Fibroblast of lung (primary cell): Measurements from ENCODE around the gene SEZ6L.

Experiments
- EZH2 ChIP-seq: IDR thresholded peaks from 2 replicates; pipeline ENCODE4 v1.5.1; 2012; ENCODE audit warnings: low read length, control low read depth, mild to moderate bottlenecking; ENCODE audit errors: missing control alignments
- TF ChIP-seq, protein P1 (sequence below), 2 donors: IDR thresholded peaks in 1 of 2; conservative IDR thresholded peaks in 1 of 2; 1 replicate in 1 of 2; 2 replicates in 1 of 2; pipeline ENCODE4 v1.5.1; 2011 to 2012; ENCODE audit warnings: low read length in 2 of 2, control low read depth in 1 of 2, inconsistent platforms in 1 of 2, low read depth in 1 of 2, mild to moderate bottlenecking in 1 of 2

DNA sequence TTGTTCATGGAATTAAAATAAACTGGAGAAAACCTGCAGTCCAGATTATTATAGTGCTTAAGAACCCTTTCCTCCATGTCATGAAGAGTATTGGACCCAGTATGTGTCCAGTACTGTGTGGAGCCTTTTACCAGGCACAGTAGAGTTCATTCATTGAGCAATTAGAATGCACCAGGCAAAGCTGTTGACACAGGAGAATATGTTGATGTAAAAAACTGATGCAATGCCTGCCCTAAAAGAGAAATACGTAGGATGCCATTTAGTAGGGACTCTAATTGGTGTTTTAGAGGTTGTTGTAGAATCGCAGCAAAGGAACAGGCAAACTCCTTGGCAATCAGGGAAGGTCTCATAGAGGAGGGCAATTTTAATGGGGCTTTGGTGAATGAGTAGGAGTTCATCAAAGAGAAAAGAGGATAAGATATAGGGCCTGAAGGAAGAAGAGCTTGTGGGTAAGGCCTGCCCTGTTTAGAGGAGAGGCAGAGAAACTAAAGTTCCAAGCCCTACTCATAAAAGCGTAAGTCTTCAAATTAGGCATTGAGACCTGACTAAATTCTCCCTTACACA is 126.4 kb downstream of the SEZ6L start:
- TF ChIP-seq, protein P1, sequence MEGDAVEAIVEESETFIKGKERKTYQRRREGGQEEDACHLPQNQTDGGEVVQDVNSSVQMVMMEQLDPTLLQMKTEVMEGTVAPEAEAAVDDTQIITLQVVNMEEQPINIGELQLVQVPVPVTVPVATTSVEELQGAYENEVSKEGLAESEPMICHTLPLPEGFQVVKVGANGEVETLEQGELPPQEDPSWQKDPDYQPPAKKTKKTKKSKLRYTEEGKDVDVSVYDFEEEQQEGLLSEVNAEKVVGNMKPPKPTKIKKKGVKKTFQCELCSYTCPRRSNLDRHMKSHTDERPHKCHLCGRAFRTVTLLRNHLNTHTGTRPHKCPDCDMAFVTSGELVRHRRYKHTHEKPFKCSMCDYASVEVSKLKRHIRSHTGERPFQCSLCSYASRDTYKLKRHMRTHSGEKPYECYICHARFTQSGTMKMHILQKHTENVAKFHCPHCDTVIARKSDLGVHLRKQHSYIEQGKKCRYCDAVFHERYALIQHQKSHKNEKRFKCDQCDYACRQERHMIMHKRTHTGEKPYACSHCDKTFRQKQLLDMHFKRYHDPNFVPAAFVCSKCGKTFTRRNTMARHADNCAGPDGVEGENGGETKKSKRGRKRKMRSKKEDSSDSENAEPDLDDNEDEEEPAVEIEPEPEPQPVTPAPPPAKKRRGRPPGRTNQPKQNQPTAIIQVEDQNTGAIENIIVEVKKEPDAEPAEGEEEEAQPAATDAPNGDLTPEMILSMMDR (conservative IDR thresholded peaks at IDR 0.05 in 1 of 2, IDR thresholded peaks at IDR 0.05 in 1 of 2; ENCODE audit: low read depth in 1 of 2, low read length in 2 of 2) = no peak
- TF ChIP-seq EZH2 = no peak
